Right lobe of liver (tissue), 4 donors: ENCODE measurements around the gene SLC10A7.

Experiments used
- CTCF ChIP-seq, 4 donors: fragments of 200-600 bp in 3 of 4; fragments of 450-650 bp in 1 of 4; IDR thresholded peaks; one replicate each; pipeline versions ENCODE4 v1.5.1 to v1.8.0; 2016 to 2022; ENCODE audit warnings: antibody characterized with exemption in 4 of 4, mild to moderate bottlenecking in 2 of 4
- POLR2A ChIP-seq: fragments of 450-650 bp; IDR thresholded peaks from one replicate; pipeline ENCODE4 v1.6.1; 2017; ENCODE audit warnings: antibody characterized with exemption, mild to moderate bottlenecking
- donor health status: DM: no; HTN: no; CAD: no.
- donor health status: DM: no; HTN: no; CAD: no.
- donor health status: DM: no; HTN: yes; CAD: no.

- TF ChIP-seq CTCF (IDR thresholded peaks at IDR 0.05) (no peak), POLR2A (no peak)
Observed at GRCh38 chr4:146458594-146458993, 63.1 kb downstream of the SLC10A7 start.
